ENCODE data around the gene ARHGAP44.
"Not testable (repeated sequence)": the region's sequence is repeated elsewhere in the genome, so short reads cannot be mapped to it uniquely, and the experiment has no call there.

ARHGAP44 gene

GRCh38 chr17:12865769-12866168 is 76.5 kb downstream of the ARHGAP44 start:
- Histone ChIP-seq H3K4me1 (ENCODE audit: control insufficient read depth, insufficient read depth, low read length) (no peaks in the 10 kb centered on the region), H3K9me3 (replicated peaks; ENCODE audit: low read length) (no peaks in the 10 kb centered on the region), H3K4me2 (ENCODE audit: low read length) (no peak overlapping the region), H3K36me3 (ENCODE audit: insufficient read depth, low read length) (no peaks in the 10 kb centered on the region), H3K9ac (ENCODE audit: low read depth, low read length) (no peak overlapping the region), H3K4me3 (ENCODE audit: low read length) (no peak overlapping the region), H3K27me3 (ENCODE audit: control insufficient read depth, insufficient read depth, low read length) (no peaks in the 10 kb centered on the region)

DNA sequence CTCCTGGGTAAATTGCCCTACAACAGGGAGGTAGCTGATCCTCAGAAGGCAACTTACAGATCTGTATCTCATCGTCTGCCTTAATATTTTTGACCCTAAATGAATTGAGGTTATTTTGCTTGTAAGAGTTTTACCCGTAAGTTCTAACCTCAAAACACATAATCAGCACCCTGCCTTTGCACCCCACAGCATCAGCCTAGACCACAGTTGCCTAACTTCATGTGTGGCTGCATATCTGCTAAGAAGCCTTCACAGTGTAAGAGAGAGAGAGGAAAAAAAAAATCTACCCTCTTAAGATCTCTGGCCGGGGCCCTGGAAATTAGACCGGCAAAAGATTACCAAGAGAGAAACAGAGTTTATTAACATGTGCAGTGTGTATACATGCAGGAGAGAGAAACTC is 76.9 kb downstream of the ARHGAP44 start:
- Histone ChIP-seq H3K4me3 (ENCODE audit: low read length) (no peak overlapping the region), H3K9me3 (replicated peaks; ENCODE audit: low read length) (no peaks in the 10 kb centered on the region), H3K4me1 (ENCODE audit: control insufficient read depth, insufficient read depth, low read length) (no peaks in the 10 kb centered on the region), H3K9ac (ENCODE audit: low read depth, low read length) (no peak overlapping the region), H3K4me2 (ENCODE audit: low read length) (no peak overlapping the region), H3K36me3 (ENCODE audit: insufficient read depth, low read length) (no peaks in the 10 kb centered on the region), H3K27me3 (ENCODE audit: control insufficient read depth, insufficient read depth, low read length) (no peaks in the 10 kb centered on the region)

GRCh38 chr17:12867726-12868125 is 78.4 kb downstream of the ARHGAP44 start:
- Histone ChIP-seq H3K36me3 (ENCODE audit: insufficient read depth, low read length) (no peaks in the 10 kb centered on the region), H3K4me3 (ENCODE audit: low read length) (no peak overlapping the region), H3K27me3 (ENCODE audit: control insufficient read depth, insufficient read depth, low read length) (no peaks in the 10 kb centered on the region), H3K9me3 (replicated peaks; ENCODE audit: low read length) (no peaks in the 10 kb centered on the region), H3K4me2 (ENCODE audit: low read length) (no peak overlapping the region), H3K4me1 (ENCODE audit: control insufficient read depth, insufficient read depth, low read length) (no peaks in the 10 kb centered on the region), H3K9ac (ENCODE audit: low read depth, low read length) (no peak overlapping the region)

GRCh38 chr17:12873415-12874125 is 84.3 kb downstream of the ARHGAP44 start:
- not testable (repeated sequence) for H3K9me3 ChIP-seq (replicated peaks; ENCODE audit: low read length); H3K4me2 ChIP-seq (ENCODE audit: low read length); H3K4me1 ChIP-seq (ENCODE audit: control insufficient read depth, insufficient read depth, low read length); H3K27me3 ChIP-seq (ENCODE audit: control insufficient read depth, insufficient read depth, low read length); H3K36me3 ChIP-seq (ENCODE audit: insufficient read depth, low read length); H3K9ac ChIP-seq (ENCODE audit: low read depth, low read length); H3K4me3 ChIP-seq (ENCODE audit: low read length)

DNA sequence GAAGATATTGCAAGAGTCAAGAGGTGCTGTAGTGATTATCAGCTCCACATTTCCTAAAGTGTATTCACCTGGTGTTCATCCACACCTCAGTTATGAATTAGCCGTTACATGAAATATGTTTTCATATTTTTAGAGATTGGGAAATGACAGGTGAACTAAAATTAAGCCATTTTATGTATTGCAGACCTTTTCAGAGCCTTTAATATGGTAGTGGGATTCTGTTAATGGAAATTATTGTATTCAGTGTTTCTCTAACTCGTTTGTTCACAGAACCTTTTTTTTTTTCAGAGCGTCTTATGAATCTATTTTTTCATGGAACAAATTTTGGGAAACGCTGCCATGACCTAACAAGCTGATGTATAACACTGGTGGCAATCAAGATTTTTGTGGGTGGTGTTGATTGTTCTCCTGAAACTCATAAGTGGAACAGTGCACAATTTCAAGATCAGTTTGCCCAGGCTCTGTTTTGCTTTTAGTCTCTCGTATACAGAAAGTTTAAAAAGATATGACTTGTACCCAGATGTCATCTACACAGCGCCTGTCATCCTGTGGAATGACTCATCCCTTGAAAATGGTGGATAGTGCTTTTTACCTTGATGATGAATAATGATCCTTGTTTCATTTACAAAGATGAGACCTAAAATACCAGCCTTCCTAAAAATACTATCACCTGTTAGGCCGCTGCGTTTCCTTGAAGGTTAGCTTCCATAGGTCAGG is 88.8 kb downstream of the ARHGAP44 start:
- Histone ChIP-seq H3K36me3 (ENCODE audit: insufficient read depth, low read length) (no peaks in the 10 kb centered on the region), H3K4me3 (ENCODE audit: low read length) (no peak overlapping the region), H3K4me2 (ENCODE audit: low read length) (no peak overlapping the region), H3K9ac (ENCODE audit: low read depth, low read length) (no peak overlapping the region), H3K4me1 (ENCODE audit: control insufficient read depth, insufficient read depth, low read length) (no peaks in the 10 kb centered on the region), H3K9me3 (replicated peaks; ENCODE audit: low read length) (no peaks in the 10 kb centered on the region), H3K27me3 (ENCODE audit: control insufficient read depth, insufficient read depth, low read length) (no peaks in the 10 kb centered on the region)

DNA sequence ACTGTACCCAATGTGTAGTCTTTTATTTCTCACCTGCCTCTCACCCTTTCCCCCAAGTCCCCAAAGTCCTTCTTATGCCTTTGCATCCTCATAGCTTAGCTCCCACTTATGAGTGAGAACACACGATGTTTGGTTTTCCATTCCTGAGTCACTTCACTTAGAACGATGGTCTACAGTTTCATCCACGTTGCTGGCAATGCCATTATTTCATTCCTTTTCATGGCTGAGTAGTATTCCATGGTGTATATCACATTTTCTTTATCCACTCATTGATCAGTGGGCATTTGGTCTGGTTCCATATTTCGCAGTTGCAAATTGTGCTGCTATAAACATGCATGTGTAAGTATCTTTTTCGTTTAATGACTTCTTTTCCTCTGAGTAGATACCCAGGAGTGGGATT is 89.8 kb downstream of the ARHGAP44 start:
- not testable (repeated sequence) for H3K4me3 ChIP-seq (ENCODE audit: low read length); H3K9ac ChIP-seq (ENCODE audit: low read depth, low read length); H3K36me3 ChIP-seq (ENCODE audit: insufficient read depth, low read length); H3K4me1 ChIP-seq (ENCODE audit: control insufficient read depth, insufficient read depth, low read length); H3K27me3 ChIP-seq (ENCODE audit: control insufficient read depth, insufficient read depth, low read length); H3K4me2 ChIP-seq (ENCODE audit: low read length); H3K9me3 ChIP-seq (replicated peaks; ENCODE audit: low read length)

DNA sequence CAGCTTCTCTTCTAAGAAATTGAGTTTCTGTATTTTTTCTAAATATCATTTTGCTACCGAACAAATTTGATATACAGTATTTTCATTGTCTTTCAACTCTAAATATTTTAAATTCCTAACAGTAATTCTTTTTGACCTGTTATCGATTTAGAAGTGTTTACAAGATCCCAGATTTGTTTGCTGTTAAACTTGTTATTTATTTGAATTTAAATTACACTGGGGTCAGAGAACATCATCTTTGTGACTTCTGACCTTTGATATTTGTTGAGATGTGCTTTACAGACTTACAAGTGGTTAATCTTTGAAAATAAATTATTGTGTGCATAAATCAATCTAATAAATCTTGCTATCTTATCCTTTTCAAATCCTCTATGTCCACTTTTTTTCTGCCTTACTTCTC is 94.2 kb downstream of the ARHGAP44 start:
- Histone ChIP-seq H3K36me3 (ENCODE audit: insufficient read depth, low read length) (no peaks in the 10 kb centered on the region), H3K27me3 (ENCODE audit: control insufficient read depth, insufficient read depth, low read length) (no peaks in the 10 kb centered on the region), H3K4me3 (ENCODE audit: low read length) (no peak overlapping the region), H3K9ac (ENCODE audit: low read depth, low read length) (no peak overlapping the region), H3K4me1 (ENCODE audit: control insufficient read depth, insufficient read depth, low read length) (no peaks in the 10 kb centered on the region), H3K9me3 (replicated peaks; ENCODE audit: low read length) (no peaks in the 10 kb centered on the region), H3K4me2 (ENCODE audit: low read length) (no peak overlapping the region)

DNA sequence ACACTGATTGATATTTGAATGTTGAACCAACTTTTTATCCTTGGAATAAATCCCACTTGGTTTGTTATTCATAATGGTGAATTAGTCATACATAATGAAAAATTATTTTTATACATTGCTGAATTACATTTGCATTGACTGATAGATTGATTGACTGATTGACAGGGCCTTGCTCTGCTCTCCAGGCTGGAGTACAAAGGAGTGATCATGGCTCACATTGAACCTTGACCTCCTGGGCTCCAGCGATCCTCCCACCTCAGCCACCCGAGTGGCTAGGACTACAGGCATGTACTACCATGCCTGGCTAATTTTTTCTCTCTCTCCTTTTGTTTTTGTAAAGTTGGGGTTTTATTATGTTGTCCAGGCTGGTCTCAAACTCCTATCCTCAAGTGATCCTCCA is 97.8 kb downstream of the ARHGAP44 start:
- no peaks in the 10 kb centered on the region for H3K36me3 ChIP-seq (ENCODE audit: insufficient read depth, low read length)
- H3K27me3 ChIP-seq (ENCODE audit: control insufficient read depth, insufficient read depth, low read length), result no peaks in the 10 kb centered on the region
- no peak overlapping the region for H3K4me2 ChIP-seq (ENCODE audit: low read length)
- no peak overlapping the region for H3K9ac ChIP-seq (ENCODE audit: low read depth, low read length)
- no peaks in the 10 kb centered on the region for H3K9me3 ChIP-seq (replicated peaks; ENCODE audit: low read length)
- H3K4me3 ChIP-seq (ENCODE audit: low read length), result no peak overlapping the region
- no peaks in the 10 kb centered on the region for H3K4me1 ChIP-seq (ENCODE audit: control insufficient read depth, insufficient read depth, low read length)

DNA sequence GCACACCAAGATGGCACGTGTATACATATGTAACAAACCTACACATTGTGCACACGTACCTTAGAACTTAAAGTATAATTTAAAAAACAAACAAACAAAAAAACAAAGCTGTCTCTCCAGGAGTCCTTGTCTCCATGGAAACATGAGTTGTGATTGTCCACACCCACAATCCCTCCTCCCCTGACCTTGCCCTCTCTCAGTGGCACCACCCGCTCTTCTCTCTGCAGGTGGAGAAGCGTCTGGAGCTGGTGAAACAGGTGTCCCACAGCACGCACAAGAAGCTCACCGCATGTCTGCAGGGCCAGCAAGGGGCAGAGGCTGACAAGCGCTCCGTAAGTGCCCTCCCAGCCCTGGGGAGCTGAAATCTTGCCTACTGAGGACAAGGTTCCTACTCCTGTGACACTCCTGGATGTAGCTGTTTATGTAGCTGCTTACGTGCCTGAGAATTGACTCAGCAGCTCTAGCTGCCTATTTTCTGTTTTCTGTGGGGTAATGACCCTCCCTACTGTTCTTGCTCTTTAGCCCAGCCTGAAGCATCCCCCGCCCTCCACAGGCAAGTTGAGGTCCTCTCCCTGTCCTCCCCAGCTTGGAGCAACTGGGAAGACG is 107.0 kb downstream of the ARHGAP44 start:
- Histone ChIP-seq H3K4me3 (ENCODE audit: low read length) (no peak overlapping the region), H3K9me3 (replicated peaks; ENCODE audit: low read length) (no peaks in the 10 kb centered on the region), H3K4me1 (ENCODE audit: control insufficient read depth, insufficient read depth, low read length) (no peaks in the 10 kb centered on the region), H3K27me3 (ENCODE audit: control insufficient read depth, insufficient read depth, low read length) (no peaks in the 10 kb centered on the region), H3K4me2 (ENCODE audit: low read length) (no peak overlapping the region), H3K36me3 (ENCODE audit: insufficient read depth, low read length) (no peaks in the 10 kb centered on the region), H3K9ac (ENCODE audit: low read depth, low read length) (no peak overlapping the region)

GRCh38 chr17:12898110-12898509 is 108.8 kb downstream of the ARHGAP44 start:
- Histone ChIP-seq H3K4me1 (ENCODE audit: control insufficient read depth, insufficient read depth, low read length) (no peaks in the 10 kb centered on the region), H3K9ac (ENCODE audit: low read depth, low read length) (no peak overlapping the region), H3K36me3 (ENCODE audit: insufficient read depth, low read length) (no peaks in the 10 kb centered on the region), H3K9me3 (replicated peaks; ENCODE audit: low read length) (no peaks in the 10 kb centered on the region), H3K27me3 (ENCODE audit: control insufficient read depth, insufficient read depth, low read length) (no peaks in the 10 kb centered on the region), H3K4me2 (ENCODE audit: low read length) (no peak overlapping the region), H3K4me3 (ENCODE audit: low read length) (no peak overlapping the region)

DNA sequence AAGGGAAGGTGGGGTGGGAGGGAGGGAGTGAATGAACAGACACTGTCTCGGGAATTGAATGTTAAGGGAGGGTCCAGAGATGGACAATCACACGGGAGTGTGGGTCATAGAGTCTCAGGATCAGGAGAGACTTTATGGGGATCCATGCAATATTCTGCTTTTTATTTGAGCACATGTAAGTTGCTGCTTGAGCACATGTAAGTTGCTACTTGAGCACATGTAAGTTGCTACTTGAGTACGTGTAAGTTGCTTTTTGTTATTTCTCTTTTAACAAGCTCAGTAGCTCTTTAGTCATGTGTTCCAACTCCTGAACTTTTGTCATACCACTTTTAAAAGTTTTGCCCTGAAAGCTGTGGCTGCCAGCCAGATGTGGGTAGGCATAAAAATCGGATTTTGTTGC is 110.3 kb downstream of the ARHGAP44 start:
- Histone ChIP-seq H3K4me2 (ENCODE audit: low read length) (no peak overlapping the region), H3K27me3 (ENCODE audit: control insufficient read depth, insufficient read depth, low read length) (no peaks in the 10 kb centered on the region), H3K9me3 (replicated peaks; ENCODE audit: low read length) (no peaks in the 10 kb centered on the region), H3K4me1 (ENCODE audit: control insufficient read depth, insufficient read depth, low read length) (no peaks in the 10 kb centered on the region), H3K36me3 (ENCODE audit: insufficient read depth, low read length) (no peaks in the 10 kb centered on the region), H3K4me3 (ENCODE audit: low read length) (no peak overlapping the region), H3K9ac (ENCODE audit: low read depth, low read length) (no peak overlapping the region)

GRCh38 chr17:12900474-12900873 is 111.2 kb downstream of the ARHGAP44 start:
- Histone ChIP-seq H3K4me2 (ENCODE audit: low read length) (no peak overlapping the region), H3K4me3 (ENCODE audit: low read length) (no peak overlapping the region), H3K9ac (ENCODE audit: low read depth, low read length) (no peak overlapping the region), H3K36me3 (ENCODE audit: insufficient read depth, low read length) (no peaks in the 10 kb centered on the region), H3K9me3 (replicated peaks; ENCODE audit: low read length) (no peaks in the 10 kb centered on the region), H3K4me1 (ENCODE audit: control insufficient read depth, insufficient read depth, low read length) (no peaks in the 10 kb centered on the region), H3K27me3 (ENCODE audit: control insufficient read depth, insufficient read depth, low read length) (no peaks in the 10 kb centered on the region)

Measured in skeletal muscle satellite cell (primary cell).